NCI-H2227 (cell line): ENCODE data around the gene PIGBOS1.
A peak's percentile ranks its signal among the peaks of the same experiment; 100 is the strongest.
"Not testable (repeated sequence)": the region's sequence is repeated elsewhere in the genome, so short reads cannot be mapped to it uniquely, and the experiment has no call there.

Source experiments
- DNase-seq: peaks from one replicate; lab custom pipeline; 2025; ENCODE audit not compliant: unreplicated experiment; lab: John Stamatoyannopoulos, UW

Gene PIGBOS1

DNA sequence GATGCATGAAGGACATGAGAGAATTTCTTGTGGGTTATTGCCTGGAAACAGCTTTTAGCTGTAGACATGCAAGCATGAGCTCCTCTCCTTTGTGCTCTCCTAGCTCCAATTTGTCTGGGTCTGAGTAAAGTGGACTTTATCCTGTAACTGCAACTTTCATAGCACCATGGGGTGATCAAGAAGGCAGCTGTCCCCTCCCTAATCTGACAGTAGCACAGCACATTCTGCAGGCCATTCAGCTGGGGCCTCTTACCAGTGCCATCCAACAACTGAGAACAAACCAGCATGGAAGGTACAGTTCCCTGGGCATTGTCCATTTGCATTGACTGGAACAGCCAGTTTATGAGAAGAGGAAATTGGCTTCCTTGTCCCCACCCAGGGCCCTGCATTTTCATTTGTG, 21.6 kb downstream of the PIGBOS1 start:
- DNase-seq, result no peak

DNA sequence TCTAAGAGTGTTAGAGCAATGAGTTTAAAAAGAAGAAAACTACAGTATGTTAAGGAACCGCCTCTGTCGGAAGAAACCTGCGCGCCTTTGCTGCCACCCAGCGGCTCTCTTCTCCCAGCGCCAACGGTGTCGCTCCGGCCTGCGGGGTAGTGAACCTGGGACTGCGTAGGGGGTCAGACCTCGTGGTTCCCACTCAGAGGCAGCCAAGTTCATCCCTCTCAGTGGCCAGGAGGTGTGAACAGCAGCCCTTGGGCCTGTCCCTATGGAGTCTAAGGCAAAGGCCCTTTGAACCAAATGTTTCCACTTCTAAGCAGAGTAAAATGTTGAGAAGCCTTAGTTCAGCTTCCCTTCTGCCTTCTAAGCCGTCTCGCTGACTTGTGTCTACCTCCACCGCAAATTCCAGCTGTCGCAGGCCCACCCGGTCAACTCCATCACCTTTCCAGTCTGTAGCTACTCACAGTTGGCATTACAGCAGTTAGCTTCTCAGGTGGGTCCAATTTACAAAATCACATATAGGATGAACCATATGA, 28.3 kb downstream of the PIGBOS1 start:
- DNase-seq, result peak; percentile 75

DNA sequence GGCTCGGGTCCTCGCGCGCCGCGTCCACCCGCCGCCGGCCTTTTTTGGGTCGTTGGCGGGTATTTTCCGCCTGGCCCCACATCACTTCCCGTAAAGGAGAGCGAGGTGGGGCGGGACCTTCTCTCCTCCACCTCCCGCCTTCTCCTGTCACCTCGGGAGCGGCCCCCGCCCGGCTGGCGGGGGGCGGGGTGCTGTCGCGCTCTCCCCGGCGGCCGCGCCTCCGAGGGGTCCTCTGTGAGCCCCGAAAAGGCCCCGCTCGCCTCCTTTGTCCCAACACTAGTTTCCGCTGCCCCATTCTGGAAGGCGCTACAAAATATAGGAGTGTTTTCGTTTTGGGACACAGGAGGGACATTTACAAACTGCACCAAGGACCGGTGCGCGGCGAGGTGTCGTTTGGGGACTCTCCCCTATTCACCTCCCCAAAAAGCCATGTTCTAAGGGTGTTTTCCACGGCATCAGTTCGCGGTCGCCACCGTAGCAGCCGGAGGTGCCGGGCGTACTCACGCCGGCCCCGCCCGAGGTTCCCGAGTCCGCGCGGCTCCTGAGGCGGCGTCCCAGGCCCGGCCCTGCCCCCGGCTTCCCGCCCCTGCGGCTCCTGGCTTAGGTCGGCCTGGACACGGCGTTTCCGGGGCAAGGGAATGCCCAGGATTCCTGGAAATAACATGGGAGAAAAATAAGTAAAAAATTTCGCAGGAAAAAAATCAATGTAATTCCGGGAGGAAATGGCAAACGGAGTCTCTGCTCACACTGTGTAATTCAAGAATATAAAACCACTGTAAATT, 29.0 kb downstream of the PIGBOS1 start, which contains the start of gene RAB27A:
Gene RAB27A, minus strand, starts transcription at position 68 of the 782 bp plus-strand sequence. CDS start 54,879 bp downstream, outside the sequence.
- peak; percentile 67 for DNase-seq

DNA sequence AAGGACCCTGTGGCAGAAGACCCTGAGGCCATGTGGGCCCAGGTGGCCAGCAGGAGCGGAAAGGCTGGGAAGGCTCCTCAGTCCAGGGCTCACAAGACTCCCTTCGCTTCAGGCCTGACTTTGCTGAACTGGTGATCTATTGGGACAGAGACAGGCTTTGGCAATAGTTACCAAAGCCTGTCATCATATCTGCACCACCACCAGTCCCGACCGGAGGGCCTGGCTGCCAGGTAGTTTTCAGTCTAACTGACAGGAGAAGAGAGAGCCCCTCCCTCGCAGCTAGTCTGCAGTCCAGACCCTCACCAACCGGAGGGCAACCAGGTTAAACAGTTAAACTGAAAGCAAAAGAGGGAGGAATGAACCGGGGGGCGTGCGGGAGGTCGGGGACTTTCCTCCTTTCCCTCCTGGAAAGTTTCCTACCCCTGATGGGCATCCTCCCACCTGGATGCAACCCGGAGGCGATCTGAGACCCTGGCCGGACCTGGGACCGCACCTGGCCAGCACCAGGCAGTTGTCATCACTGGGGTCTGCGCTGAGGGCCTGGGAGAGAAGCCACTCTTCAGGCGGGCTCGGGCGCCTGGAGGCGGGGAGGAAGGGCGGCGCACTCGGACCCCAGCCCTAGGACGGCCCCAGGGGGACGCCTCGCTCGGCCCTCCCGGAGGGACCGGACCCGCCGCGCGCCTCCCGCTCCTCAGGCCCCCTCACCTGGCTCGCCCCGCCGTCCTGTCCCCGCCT, 29.7 kb downstream of the PIGBOS1 start:
- no peak for DNase-seq

DNA sequence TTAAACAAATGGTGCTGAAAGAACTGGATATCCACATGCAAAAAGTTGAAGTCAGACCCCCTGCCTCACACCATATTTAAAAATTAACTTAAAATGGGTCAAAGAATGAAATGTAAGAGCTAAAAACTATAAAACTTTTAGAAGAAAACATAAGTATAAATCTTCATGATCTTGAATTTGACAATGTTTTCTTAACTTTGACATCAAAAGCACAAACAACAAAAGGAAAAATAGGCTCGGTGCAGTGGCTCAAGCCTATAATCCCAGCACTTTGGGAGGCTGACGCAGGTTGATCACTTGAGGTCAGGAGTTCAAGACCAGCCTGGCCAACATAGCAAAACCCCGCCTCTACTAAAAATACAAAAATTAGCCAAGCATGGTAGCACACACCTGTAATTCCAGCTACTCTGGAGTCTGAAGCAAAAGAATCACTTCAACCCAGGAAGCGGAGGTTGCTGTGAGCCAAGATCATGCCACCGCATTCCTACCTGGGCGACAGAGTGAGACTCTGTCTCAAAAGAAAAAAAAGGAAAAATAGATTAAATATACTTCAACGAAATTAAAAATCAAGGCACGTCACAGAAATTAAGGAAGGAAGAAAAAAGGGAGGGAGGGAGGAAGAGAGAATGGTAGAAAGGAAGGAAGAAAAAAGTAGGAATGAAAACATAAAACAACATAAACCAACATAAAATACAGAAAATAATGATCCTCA, 30.8 kb downstream of the PIGBOS1 start:
- DNase-seq, result no peak

DNA sequence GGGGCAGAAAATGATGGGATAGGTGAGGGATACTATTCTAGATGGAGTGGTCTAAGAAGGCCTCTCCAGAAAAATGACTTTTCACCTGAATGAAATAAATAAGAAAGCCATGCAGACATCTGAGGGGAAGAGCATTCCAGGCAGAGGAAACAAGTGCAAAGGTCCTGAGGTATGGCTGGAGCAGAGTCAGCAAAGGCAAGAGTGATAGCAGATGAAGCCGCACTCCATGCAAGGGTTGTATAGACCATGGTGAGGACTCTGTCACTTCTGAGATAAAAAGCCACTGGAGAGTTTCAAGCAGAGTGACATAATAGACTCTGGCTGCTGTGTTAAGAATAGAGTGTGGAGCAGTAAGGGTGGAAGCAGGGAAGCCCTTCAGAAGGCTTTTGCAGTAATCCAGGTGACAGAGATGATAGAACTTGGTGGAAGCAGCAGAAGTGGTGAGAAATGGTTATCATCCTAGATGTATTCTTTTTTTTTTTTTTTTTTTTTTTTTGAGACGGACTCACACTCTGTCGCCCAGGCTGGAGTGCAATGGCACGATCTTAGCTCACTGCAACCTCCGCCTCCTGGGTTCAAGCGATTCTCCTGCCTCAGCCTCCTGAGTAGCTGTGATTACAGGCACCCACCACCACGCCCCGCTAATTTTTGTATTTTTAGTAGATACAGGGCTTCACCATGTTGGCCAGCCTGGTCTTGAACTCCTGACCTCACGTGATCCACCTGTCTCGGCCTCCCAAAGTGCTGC, 32.3 kb downstream of the PIGBOS1 start:
- DNase-seq, result not testable (repeated sequence)

DNA sequence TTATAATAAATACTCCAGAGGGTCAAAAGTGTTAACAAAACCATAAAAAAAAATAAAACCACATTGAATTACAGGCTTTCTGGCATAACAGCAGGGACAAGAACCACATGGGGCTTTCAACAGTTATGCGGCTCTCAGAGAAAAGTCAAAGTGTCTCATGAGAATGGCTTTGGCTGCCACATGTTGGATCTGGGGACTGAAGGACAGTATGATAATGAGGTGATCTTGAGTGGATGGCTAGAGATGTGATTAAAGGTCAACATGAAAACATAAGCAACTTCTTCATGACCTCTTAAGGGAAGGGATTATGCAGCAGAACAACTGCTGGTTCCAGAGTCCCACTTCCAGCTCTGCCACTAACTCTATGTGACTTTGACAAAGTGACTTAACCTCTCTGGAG, 34.5 kb downstream of the PIGBOS1 start:
- DNase-seq, result no peak

DNA sequence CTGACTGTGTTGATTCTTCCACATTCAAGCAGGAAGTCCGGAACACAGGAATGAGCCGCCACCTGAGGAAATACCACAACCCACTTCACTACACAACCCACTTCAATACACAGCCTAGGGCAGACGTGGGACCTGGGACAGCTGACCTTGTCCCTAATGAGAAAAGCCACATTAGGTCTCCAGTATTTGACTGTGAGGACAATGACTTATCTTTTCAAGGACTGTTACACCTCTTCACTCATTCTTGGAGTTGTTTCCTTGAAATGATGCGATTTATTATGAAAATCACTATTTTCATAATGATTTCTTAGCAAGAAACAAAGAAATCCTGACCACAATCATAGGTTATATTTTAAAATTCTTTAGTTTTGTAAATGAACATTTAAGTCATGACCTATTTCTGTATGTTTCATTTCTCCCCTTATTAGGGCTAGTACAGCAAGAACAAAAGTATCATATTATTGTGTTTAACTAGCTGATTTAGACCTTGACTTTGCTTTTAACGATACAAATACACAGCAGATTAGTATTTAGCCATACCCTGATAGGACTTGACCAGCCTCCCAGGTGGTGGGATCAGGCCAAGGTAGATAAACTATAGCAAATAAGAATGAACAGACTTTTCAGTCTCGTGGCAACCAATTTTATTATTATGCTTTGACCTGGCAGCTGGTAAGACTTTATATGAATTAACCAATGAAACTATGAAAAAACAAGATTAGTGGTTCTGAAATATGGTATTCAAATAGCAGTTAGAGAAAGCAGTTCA, 35.4 kb downstream of the PIGBOS1 start:
- DNase-seq, result no peak

DNA sequence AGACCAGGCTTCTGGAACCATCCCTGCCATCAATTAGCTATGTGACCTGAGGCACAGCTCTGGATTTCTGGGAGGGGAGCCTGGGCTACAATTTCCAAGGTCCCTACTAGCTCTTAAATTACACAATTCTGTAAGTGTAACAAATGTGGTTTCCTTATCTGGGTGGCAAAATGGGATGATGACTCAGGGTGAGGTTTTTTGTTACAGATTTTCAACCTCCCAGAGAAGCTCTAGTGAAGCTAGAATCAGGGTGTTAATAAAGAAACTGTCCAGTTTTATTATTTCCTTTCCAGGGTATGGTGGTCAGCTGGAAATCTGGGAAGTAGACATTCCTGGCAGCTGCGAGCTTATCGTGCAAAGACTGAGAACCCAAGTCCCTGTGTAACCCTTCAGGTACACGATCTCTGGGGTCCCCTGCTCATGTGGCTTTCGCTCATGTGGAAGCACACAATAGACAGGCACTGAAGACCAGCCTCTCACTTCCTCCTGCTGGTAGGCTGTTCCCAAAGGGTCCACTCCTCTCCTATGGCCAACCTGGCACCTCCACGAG, 36.6 kb downstream of the PIGBOS1 start:
- no peak for DNase-seq

DNA sequence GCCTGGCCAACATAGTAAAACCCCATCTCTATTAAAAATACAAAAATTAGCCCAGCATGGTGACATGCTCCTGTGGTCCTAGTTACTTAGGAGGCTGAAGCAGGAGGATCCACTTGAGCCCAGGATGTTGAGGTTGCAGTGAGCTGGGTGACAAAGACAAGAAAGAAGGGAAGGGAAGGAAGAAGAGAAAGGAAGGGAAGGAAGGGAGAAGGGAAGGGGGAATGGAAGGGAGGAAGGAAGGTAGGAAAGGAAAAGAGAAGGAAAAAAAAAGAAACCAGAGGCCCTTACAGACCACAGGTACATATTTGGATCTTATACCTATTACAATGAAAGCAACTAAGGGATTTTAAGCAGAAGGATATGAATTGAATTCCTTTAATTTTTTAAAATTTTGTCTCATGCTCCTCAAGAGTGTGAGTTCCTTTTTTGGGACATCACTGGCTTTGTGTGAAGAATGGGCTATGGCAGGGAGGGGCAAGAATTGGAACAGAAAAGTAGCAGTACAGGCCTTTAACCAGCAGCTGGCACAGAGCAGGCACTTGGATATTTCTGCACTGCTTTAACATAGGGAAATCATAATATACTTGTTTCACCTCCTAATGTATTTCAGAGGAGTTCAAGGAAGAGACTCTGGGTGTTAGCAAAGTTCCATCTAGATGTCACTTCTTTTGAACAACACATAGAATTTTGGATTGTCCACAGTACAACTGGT, 37.2 kb downstream of the PIGBOS1 start:
- DNase-seq, result no peak

DNA sequence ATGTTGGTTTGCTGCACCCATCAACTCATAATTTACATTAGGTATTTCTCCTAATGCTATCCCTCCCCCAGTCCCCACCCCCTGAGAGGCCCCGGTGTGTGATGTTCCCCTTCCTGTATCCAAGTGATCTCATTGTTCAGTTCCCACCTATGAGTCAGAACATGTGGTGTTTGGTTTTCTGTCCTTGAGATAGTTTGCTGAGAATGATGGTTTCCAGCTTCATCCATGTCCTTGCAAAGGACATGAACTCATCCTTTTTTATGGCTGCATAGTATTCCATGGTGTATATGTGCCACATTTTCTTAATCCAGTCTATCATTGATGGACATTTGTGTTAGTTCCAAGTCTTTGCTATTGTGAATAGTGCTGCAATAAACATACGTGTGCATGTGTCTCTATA, 38.3 kb downstream of the PIGBOS1 start:
- not testable (repeated sequence) for DNase-seq

DNA sequence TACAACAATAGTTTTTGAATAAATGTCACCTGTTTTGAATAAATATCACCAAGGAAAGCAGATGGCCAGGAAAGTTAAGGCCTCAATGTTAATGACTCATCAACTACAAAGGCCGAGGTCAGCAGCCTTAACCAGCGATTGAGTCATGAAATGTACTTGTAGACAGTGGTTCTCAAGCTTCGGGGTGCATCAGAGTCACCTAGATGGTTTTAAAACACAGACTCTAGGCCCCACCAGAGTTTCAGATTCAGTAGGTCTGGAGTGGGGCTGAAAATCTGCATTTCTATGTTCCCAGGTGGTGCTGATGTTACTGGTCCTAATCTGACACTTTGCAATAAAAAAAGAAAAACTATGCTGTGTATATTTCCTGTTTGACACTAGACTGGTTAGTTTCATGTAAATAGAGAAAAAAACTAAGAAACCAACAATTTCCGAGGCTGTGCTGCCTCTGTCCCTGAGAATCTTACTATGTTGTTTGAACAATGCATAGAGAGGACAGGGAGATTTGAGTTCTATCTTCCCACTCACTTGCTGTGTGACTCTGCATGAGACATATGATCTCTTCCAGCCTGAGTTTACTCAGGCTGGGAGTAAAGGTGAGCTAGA, 39.1 kb downstream of the PIGBOS1 start:
- DNase-seq, result no peak

DNA sequence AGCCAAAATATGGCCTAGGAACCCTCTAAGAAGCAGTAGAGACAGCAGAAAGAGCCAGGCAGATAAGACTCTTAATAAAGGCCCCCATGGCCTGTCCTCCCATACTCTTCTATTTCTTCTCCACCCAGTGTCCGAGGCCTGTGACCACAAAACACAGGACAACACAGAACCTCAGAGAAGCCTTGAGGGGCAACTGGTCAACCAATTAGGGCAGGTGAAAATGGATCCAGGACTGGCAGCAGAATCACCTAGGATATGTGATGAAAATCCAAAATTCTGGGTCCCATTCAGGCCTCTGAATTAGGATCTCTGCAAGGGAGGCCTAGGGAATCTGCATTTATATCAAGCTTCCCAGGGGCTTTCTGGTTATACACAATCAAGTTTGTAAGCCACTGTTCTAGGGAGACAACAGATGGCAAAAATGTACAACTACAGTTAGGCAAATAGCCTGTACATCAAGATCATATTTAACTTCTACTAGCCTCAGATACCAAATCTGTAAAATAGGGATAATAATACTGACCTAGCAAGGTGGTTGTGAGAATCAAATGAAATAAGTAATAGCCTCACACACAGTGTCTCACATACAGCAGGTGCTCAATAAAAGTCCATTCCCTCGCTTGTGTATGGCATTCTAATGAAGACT, 39.7 kb downstream of the PIGBOS1 start:
- no peak for DNase-seq

DNA sequence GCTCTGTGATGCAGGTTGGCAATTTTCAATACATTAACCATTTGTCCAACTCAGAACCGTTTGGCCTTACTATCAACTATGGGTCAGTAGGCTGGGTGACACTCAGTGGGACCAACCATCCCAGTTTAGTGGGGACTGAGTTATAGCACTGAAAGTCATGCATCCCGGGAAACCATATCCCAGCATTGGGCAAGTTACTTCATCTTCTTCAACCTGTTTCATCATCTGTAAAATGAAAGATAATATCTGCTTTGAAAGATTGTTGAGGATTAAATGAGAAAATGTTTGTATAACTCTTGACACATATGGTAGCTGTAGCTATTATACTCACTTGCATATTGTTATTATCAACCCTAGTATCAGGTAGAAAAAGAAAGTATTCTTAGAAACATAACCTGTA, 41.2 kb downstream of the PIGBOS1 start:
- DNase-seq, result no peak

DNA sequence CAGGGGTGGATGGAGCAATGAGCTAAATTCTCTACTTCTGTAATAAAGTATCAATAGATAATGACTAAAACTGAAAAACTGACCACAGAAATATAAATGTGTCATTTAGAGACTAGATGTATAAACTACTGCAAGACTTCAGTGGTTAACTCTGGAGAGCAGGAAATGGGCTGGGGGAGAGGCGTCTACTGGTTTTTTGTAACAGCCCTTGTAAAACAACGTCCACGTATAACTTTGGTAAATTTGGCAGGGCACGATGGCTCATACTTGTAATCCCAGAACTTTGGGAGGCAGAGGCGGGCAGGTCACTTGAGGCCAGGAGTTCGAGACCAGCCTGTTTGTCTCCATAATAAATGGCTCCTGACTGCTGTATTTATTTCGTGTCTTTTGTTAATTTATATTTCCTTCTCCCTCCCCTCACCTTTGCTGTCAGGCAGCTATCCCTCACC, 41.8 kb downstream of the PIGBOS1 start:
- DNase-seq, result no peak

DNA sequence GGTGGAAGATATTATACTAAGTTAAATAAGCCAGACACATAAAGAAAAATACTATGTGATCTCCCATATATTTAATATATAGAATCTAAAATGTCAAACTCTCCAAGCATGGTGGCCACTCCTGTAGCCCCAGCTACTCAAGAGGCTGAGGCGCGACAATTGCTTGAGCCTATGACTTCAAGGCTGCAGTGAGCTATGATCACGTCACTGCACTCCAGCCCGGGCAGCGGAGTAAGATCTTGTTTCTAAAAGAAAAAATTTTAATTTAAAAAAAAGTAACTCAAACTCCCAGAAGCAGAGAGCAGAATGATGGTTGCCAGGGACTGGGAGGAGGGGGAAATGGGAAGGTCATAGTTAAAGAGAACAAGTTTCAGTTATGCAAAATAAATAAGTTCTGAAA, 42.6 kb downstream of the PIGBOS1 start:
- DNase-seq, result no peak

DNA sequence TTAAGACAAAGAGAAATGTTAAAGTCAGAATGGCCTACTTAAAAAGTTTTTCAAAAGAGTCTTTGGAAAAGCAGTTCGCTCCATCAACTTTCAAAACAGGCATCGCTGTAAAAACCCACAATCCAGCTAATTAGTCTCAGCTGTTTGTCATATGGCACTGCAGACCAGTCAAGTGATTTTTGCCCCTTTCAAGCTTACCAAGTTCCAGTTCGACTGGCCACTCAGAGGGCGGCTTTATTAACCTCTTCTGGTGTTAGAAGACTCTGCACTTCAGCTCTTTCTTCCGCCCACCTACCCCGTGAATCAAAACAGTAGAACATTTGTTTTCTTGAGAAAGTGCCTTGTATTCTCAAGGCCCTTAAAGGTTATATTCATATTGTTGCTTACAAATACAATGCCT, 48.6 kb downstream of the PIGBOS1 start:
- no peak for DNase-seq

DNA sequence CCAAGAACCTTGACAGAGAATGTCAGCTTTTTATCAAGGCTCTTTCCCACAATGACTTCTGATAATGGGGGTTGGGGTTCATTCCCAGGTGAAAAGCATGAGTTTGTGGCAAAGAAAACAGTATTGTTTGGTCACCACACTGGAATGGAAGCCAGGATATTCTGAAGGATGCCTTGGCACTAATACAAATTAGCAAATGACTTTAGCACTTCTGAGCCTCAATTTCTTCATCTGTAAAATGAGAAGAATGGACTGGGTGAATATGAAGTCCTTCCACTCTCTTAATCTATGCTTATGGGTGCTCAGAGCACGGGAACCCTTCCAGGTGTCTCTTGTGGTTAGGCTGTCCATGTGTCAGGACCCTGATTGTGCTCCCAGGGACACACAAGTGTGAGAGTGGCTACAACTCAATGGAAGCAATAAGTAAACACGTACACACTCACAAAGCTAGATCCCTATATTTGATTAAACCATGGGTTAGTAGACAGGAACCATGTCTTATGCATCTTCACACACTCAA, 50.7 kb downstream of the PIGBOS1 start:
- DNase-seq, result no peak
